ENCODE data around the gene MTCL1.

DNA sequence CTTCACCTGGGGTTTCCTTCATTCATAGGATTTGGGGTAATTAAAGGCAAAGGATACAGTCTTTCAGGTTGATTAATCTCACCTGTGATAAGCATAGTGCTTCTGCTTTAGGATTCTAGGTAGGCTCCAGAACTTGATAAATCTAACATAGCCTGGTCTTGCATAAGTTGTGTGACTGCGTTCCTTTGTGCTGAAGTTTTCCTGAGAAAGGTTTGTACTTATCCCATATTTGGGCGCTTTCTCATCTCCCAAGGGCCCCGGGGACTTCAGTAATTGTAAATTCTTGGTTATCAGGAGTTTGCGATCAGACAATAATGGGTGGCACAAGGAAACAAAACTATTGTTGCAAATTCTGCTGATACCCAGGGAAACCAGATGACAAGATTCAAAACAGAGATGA lies 53.1 kb downstream of the MTCL1 start:
- no peak for TF ChIP-seq CTCF (conservative IDR thresholded peaks at IDR 0.05 in 1 of 2, IDR thresholded peaks at IDR 0.05 in 1 of 2; ENCODE audit: low read depth in 1 of 2, low read length in 2 of 2)
- TF ChIP-seq EZH2 (IDR thresholded peaks at IDR 0.05; ENCODE audit: low read length, missing control alignments), result no peak
